ENCODE measurements around the gene PSME3. TPM values are rescaled to one million over a fixed set of nuclear protein-coding genes. Genes with fewer than 3 reads are reported as not detected.

Gene PSME3
- total and polyA plus RNA-seq, 12 donors = 18.5 to 149 (median 79.9) TPM

GRCh38 chr17:42877037-42877436 is 43.8 kb downstream of the PSME3 start:
- WGBS, 4 donors = 90 to 96% (median 93%) methylated on average over 10 of the region's 10 CpGs

GRCh38 chr17:42878123-42878880 is 45.1 kb downstream of the PSME3 start:
- DNase-seq = no peak
- no peak for TF ChIP-seq CTCF (IDR thresholded peaks at IDR 0.05)

More at GRCh38 chr17:42877037-42877436, 43.8 kb downstream of the PSME3 start:
- Histone ChIP-seq H3K27ac (no peak overlapping the region), H3K36me3 (replicated peaks in 1 of 2) (no peaks in the 10 kb centered on the region), H3K27me3 (no peaks in the 10 kb centered on the region), H3K4me3 (no peak overlapping the region), H3K4me1 (replicated peaks in 1 of 2) (no peaks in the 10 kb centered on the region), H3K9me3 (replicated peaks in 1 of 3) (no peaks in the 10 kb centered on the region)
- no peak for DNase-seq
- TF ChIP-seq POLR2A (IDR thresholded peaks at IDR 0.05) (no peak), CTCF (IDR thresholded peaks at IDR 0.05) (no peak)
- intact Hi-C loops (cut with DNase I) = no loop called here

GRCh38 chr17:42878924-42879595 is 45.9 kb downstream of the PSME3 start:
- Histone ChIP-seq H3K9me3 (replicated peaks in 1 of 3) (no peaks in the 10 kb centered on the region), H3K27ac (no peak overlapping the region), H3K4me3 (no peak overlapping the region), H3K27me3 (no peaks in the 10 kb centered on the region), H3K36me3 (replicated peaks in 1 of 2) (no peaks in the 10 kb centered on the region), H3K4me1 (replicated peaks in 1 of 2) (no peaks in the 10 kb centered on the region)
- no peak for DNase-seq
- 78 to 86% (median 82%) methylated on average over 6 to 8 of the region's 8 CpGs for WGBS, 4 donors
- intact Hi-C loops (cut with DNase I) = no loop called here
- TF ChIP-seq POLR2A (IDR thresholded peaks at IDR 0.05) (no peak), CTCF (IDR thresholded peaks at IDR 0.05) (no peak)

More at GRCh38 chr17:42878123-42878880, 45.1 kb downstream of the PSME3 start:
- intact Hi-C loops (cut with DNase I) = no loop called here
- no peaks in the 10 kb centered on the region for H3K36me3 ChIP-seq (replicated peaks in 1 of 2)
- H3K9me3 ChIP-seq (replicated peaks in 1 of 3) = no peaks in the 10 kb centered on the region
- H3K4me1 ChIP-seq (replicated peaks in 1 of 2) = no peaks in the 10 kb centered on the region
- WGBS, 4 donors = 32 to 60% (median 48%) methylated on average over 12 to 13 of the region's 13 CpGs
- H3K4me3 ChIP-seq = no peak overlapping the region
- H3K27me3 ChIP-seq = no peaks in the 10 kb centered on the region
- H3K27ac ChIP-seq = no peak overlapping the region

- intact Hi-C loops (cut with DNase I) = no loop called here
- DNase-seq = no peak
- H3K4me1 ChIP-seq (replicated peaks in 1 of 2) = no peaks in the 10 kb centered on the region
- no peak overlapping the region for H3K27ac ChIP-seq
- H3K27me3 ChIP-seq = no peaks in the 10 kb centered on the region
- H3K36me3 ChIP-seq (replicated peaks in 1 of 2) = no peaks in the 10 kb centered on the region
- TF ChIP-seq CTCF (IDR thresholded peaks at IDR 0.05) (no peak), POLR2A (IDR thresholded peaks at IDR 0.05) (no peak)
- no peaks in the 10 kb centered on the region for H3K9me3 ChIP-seq (replicated peaks in 1 of 3)
- H3K4me3 ChIP-seq = no peak overlapping the region
- 56 to 77% (median 61%) methylated on average over 1 to 6 of the region's 6 CpGs for WGBS, 4 donors
These were observed 46.4 kb downstream of the PSME3 start for GRCh38 chr17:42879596-42879985.
